HFFc6 (cell line): ENCODE data around the gene SLC35B3. TPM values are rescaled to one million over a fixed set of nuclear protein-coding genes. Genes with fewer than 3 reads are reported as not detected.

Experiments used
- DNase-seq: peaks from one replicate; pipeline ENCODE4 v3.0.0-alpha.2; 2018
- H3K27ac Mint-ChIP-seq: 2 replicates; pipeline ENCODE4 v1.8.0; 2020; ENCODE audit warnings: mild to moderate bottlenecking, mixed read lengths
- H3K27me3 Mint-ChIP-seq: 2 replicates; pipeline ENCODE4 v1.8.0; 2021; ENCODE audit warnings: mild to moderate bottlenecking, moderate library complexity, mixed read lengths; ENCODE audit not compliant: insufficient read depth
- H3K36me3 Mint-ChIP-seq: 2 replicates; pipeline ENCODE4 v1.8.0; 2021; ENCODE audit warnings: low read depth, mixed read lengths
- H3K4me1 Mint-ChIP-seq: 2 replicates; pipeline ENCODE4 v1.8.0; 2020; ENCODE audit warnings: low read depth, mixed read lengths
- H3K4me3 Mint-ChIP-seq: 2 replicates; pipeline ENCODE4 v1.8.0; 2020; ENCODE audit warnings: mild to moderate bottlenecking, moderate library complexity, mixed read lengths
- H3K9me3 Mint-ChIP-seq: 2 replicates; pipeline ENCODE4 v1.8.0; 2020; ENCODE audit warnings: mild to moderate bottlenecking, mixed read lengths
- CTCF ChIP-seq: fragments of 200-600 bp; sonication (generic); IDR thresholded peaks from 2 replicates; pipeline ENCODE4 v1.5.0; 2021; ENCODE audit warnings: antibody characterized with exemption, mild to moderate bottlenecking
- total RNA-seq, 6 experiments: library from RNA; stranded (reverse); fragmentation: NEBNext Ultra II Directional; extraction: Animal tissue kit (Norgen Biotek cat#: 25700); gene quantifications; 2 replicates in 1 of 6; 3 replicates in 5 of 6; pipeline ENCODE4 v1.2.3, GENCODE V29; 2021

Gene SLC35B3
- total RNA-seq, 6 experiments from 2014 or later = 23.3 to 30.0 (median 27.4) TPM

DNA sequence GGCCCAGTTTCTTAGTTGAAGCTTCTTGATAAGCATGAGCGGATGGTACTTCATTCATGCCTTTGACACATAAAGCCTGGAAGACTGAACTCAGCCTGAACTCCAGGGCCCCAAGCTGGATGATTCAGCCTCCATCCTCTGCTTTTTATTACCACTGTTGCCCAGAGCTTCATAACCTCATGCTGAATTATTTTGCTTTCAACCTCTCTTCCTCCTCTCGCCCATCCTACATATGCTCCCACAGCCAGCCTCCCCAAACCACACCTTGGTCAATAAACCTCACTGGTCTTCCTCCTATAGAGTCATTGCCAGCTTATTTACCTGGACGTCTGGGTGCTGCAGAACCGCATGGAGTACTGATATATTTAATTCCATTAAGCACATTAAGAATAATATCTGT, 59.4 kb downstream of the SLC35B3 start:
- H3K36me3 Mint-ChIP-seq = no peaks in the 10 kb centered on the region
- H3K4me1 Mint-ChIP-seq = no peaks in the 10 kb centered on the region
- H3K27ac Mint-ChIP-seq = no peak overlapping the region
- peaks cover 1% of the 10 kb centered on the region; the same call in 1 of the 2 replicates for H3K27me3 Mint-ChIP-seq
- no peak overlapping the region for H3K4me3 Mint-ChIP-seq
- DNase-seq = no peak
- no peak for TF ChIP-seq CTCF
- peaks cover 45% of the 10 kb centered on the region for H3K9me3 Mint-ChIP-seq
